SK-N-SH (cell line): ENCODE data around the gene AP1S1. TPM values are rescaled to one million over a fixed set of nuclear protein-coding genes. Genes with fewer than 3 reads are reported as not detected.
A peak's percentile ranks its signal among the peaks of the same experiment; 100 is the strongest.

Experiments used
- CTCF ChIA-PET: fragments of 300-600, 350-600 bp; formaldehyde crosslinking; extraction: SDS; loops from one replicate; lab custom pipeline; 2021; lab: Yijun Ruan, JAX
- POLR2A ChIA-PET: fragments of 350-600 bp; sonication (Branson Sonifier 250); formaldehyde crosslinking; extraction: SDS; loops from one replicate; lab custom pipeline; 2020; ENCODE audit warnings: antibody characterized with exemption, inconsistent platforms; lab: Yijun Ruan, JAX
- DNase-seq: peaks from one replicate; pipeline ENCODE4 v3.0.0; 2012
- H2AFZ ChIP-seq: fragments of 200-600 bp; sonication (generic); 2 replicates; pipeline ENCODE4 v1.8.1; 2016; ENCODE audit warnings: antibody characterized with exemption, mild to moderate bottlenecking, low read depth
- H3F3A ChIP-seq: fragments of 200-600 bp; sonication (generic); replicated peaks from 2 replicates; pipeline ENCODE3; 2016; ENCODE audit warnings: antibody characterized with exemption, mild to moderate bottlenecking; ENCODE audit not compliant: insufficient read depth
- H3K27ac ChIP-seq, 2 experiments: fragments of 200-500 bp in 1 of 2; fragments of 200-600 bp in 1 of 2; sonication (Bioruptor generic) in 1 of 2; sonication (generic), shearing (Covaris generic) in 1 of 2; 2 replicates each; pipeline versions ENCODE4 v1.5.1 to v1.6.1; 2014 to 2016; ENCODE audit warnings: low read depth in 2 of 2, inconsistent platforms in 1 of 2, low read length in 1 of 2, mild to moderate bottlenecking in 1 of 2, mixed read lengths in 1 of 2
- H3K27me3 ChIP-seq: fragments of 200-600 bp; sonication (generic), shearing (Covaris generic); 2 replicates; pipeline ENCODE4 v1.6.1; 2016; ENCODE audit warnings: mixed run types; ENCODE audit not compliant: insufficient read depth
- H3K36me3 ChIP-seq, 2 experiments: fragments of 200-500 bp in 1 of 2; fragments of 200-600 bp in 1 of 2; sonication (Bioruptor generic) in 1 of 2; sonication (generic) in 1 of 2; replicated peaks in 1 of 2; 2 replicates each; pipeline versions ENCODE3 to v1.5.1; 2014 to 2016; ENCODE audit warnings: low read length in 1 of 2, mild to moderate bottlenecking in 1 of 2; ENCODE audit not compliant: insufficient read depth in 2 of 2, control insufficient read depth in 1 of 2
- H3K4me1 ChIP-seq, 2 experiments: fragments of 200-500 bp in 1 of 2; fragments of 200-600 bp in 1 of 2; sonication (Bioruptor generic) in 1 of 2; sonication (generic), shearing (Covaris generic) in 1 of 2; 2 replicates each; pipeline versions ENCODE4 v1.5.1 to v1.6.1; 2014 to 2016; ENCODE audit warnings: low read depth in 1 of 2, low read length in 1 of 2, mixed run types in 1 of 2; ENCODE audit not compliant: insufficient read depth in 2 of 2, control insufficient read depth in 1 of 2
- H3K4me2 ChIP-seq: fragments of 200-600 bp; sonication (generic), shearing (Covaris generic); 2 replicates; pipeline ENCODE4 v1.6.1; 2017; ENCODE audit warnings: mixed run types
- H3K4me3 ChIP-seq, 2 experiments: fragments of 200-500 bp in 1 of 2; fragments of 200-600 bp in 1 of 2; sonication (Bioruptor generic) in 1 of 2; sonication (generic), shearing (Covaris generic) in 1 of 2; 2 replicates each; pipeline versions ENCODE4 v1.5.1 to v1.8.1; 2014 to 2016; ENCODE audit warnings: low read depth in 2 of 2, inconsistent platforms in 1 of 2, low read length in 1 of 2, mild to moderate bottlenecking in 1 of 2, mixed read lengths in 1 of 2, moderate library complexity in 1 of 2
- H3K79me2 ChIP-seq: fragments of 200-600 bp; sonication (generic); 2 replicates; pipeline ENCODE4 v1.8.1; 2017; ENCODE audit warnings: mild to moderate bottlenecking; ENCODE audit not compliant: insufficient read depth
- H3K9ac ChIP-seq: fragments of 200-600 bp; sonication (generic); 2 replicates; pipeline ENCODE4 v1.6.1; 2017; ENCODE audit warnings: mixed run types
- H3K9me2 ChIP-seq: fragments of 200-600 bp; sonication (generic); 2 replicates; pipeline ENCODE4 v1.6.1; 2017; ENCODE audit warnings: mixed run types
- H3K9me3 ChIP-seq: fragments of 200-600 bp; sonication (generic); 2 replicates; pipeline ENCODE4 v1.6.1; 2017; ENCODE audit warnings: mixed run types, mild to moderate bottlenecking, moderate library complexity
- H4K20me1 ChIP-seq: fragments of 200-600 bp; sonication (generic); 2 replicates; pipeline ENCODE4 v1.6.1; 2017; ENCODE audit warnings: mild to moderate bottlenecking, mixed run types; ENCODE audit not compliant: insufficient read depth
- CHD2 ChIP-seq: fragments of 150-350 bp; IDR thresholded peaks from 2 replicates; pipeline ENCODE4 v1.6.1; 2018; ENCODE audit warnings: low read length; ENCODE audit not compliant: partially characterized antibody
- EP300 ChIP-seq, 2 experiments: IDR thresholded peaks; 2 replicates each; pipeline versions ENCODE4 v1.4.0 to v1.6.1; 2012; ENCODE audit warnings: borderline replicate concordance in 1 of 2, low read depth in 1 of 2, low read length in 1 of 2
- FOSL2 ChIP-seq: IDR thresholded peaks from 2 replicates; pipeline ENCODE4 v1.4.0; 2012; ENCODE audit warnings: low read depth, mild to moderate bottlenecking, moderate library complexity, borderline replicate concordance
- TCF12 ChIP-seq: IDR thresholded peaks from 2 replicates; pipeline ENCODE4 v1.4.0; 2012
- WGBS: methylation state at CpG from one replicate; pipeline ENCODE4 v1.1.6; 2017; ENCODE audit warnings: low lambda C conversion rate; 5-methylcytosine and 5-hydroxymethylcytosine counted together
- polyA plus RNA-seq, 3 experiments: library from polyadenylated mRNA; depleted of rRNA; stranded (reverse); fragments of >200 nt; gene quantifications; 2 replicates each; pipeline ENCODE4 v1.2.3, GENCODE V29; 2012
- TF ChIP-seq, protein P1 (sequence below): IDR thresholded peaks from 2 replicates; pipeline ENCODE4 v1.4.0; 2012; ENCODE audit warnings: low read depth, borderline replicate concordance
- TF ChIP-seq, protein P2 (sequence below): IDR thresholded peaks from 2 replicates; pipeline ENCODE4 v1.6.1; 2012; ENCODE audit warnings: mild to moderate bottlenecking, low read depth, low read length, moderate library complexity
- TF ChIP-seq, protein P3 (sequence below): IDR thresholded peaks from 2 replicates; pipeline ENCODE4 v1.4.0; 2012; ENCODE audit warnings: low read depth, borderline replicate concordance

Gene AP1S1
- polyA plus RNA-seq, 1 of the 3 experiments (the other 2 are of a cell fraction), result 616 TPM

DNA sequence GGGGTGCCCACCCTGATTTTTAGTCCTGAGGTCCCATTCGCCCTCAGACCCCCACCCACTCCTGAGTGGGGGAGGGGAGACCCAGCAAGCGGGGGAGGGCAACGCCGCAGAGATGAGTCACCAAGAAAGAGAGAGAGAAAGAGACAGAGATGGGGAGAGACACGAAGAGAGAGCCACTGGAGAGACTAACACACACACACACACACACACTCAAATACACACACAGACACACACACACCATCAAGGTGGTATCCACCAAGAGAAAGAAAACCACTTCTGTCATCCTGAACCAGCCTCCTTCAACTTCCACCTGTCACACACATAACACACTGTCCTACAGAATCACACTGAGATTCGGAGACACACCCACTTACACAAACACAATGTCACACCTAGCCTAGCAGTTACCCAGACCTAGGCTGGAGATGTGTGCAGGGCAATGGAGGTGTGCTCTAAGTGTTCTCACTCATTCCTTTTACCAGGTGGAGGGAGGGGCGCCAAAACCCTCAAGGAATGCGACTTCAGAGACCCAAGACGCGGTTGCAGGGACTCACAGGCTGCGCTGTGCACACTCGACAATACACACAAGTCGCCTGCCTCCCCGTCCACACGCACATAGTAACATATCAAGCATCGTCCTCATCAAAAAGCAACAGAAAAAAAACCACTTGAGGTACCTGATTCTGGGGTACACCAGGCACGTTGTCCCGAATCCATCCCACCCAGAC lies 15.0 kb downstream of the AP1S1 start:
- Histone ChIP-seq H3K4me1 (peaks cover 36 to 58% of the 10 kb centered on the region in 2 experiments), H3K27ac (peak overlapping the region in 1 of 2 experiments; percentile 67; a peak in 1 of 4 replicates), H3K9me3 (no peaks in the 10 kb centered on the region), H3K27me3 (no peaks in the 10 kb centered on the region; the same call in 1 of the 2 replicates), H4K20me1 (peaks cover 9% of the 10 kb centered on the region), H3K4me3 (peak overlapping the region; percentile 43 to 49), H2AFZ (no peak overlapping the region), H3F3A (peaks cover 32% of the 10 kb centered on the region), H3K4me2 (peak overlapping the region; percentile 98), H3K79me2 (no peaks in the 10 kb centered on the region), H3K9me2 (no peaks in the 10 kb centered on the region), H3K36me3 (no peaks in the 10 kb centered on the region), H3K9ac (no peak overlapping the region)
- DNase-seq, result peak; percentile 30
- TF ChIP-seq CHD2 (peak; percentile 89), TCF12 (peak; percentile 49), FOSL2 (peak; percentile 85), EP300 (IDR thresholded peaks at IDR 0.05; ENCODE audit: borderline replicate concordance in 1 of 2, low read depth in 1 of 2, low read length in 1 of 2) (peak in 1 of 2 experiments; percentile 41; a peak in 1 of 4 replicates)
- TF ChIP-seq, protein P1, sequence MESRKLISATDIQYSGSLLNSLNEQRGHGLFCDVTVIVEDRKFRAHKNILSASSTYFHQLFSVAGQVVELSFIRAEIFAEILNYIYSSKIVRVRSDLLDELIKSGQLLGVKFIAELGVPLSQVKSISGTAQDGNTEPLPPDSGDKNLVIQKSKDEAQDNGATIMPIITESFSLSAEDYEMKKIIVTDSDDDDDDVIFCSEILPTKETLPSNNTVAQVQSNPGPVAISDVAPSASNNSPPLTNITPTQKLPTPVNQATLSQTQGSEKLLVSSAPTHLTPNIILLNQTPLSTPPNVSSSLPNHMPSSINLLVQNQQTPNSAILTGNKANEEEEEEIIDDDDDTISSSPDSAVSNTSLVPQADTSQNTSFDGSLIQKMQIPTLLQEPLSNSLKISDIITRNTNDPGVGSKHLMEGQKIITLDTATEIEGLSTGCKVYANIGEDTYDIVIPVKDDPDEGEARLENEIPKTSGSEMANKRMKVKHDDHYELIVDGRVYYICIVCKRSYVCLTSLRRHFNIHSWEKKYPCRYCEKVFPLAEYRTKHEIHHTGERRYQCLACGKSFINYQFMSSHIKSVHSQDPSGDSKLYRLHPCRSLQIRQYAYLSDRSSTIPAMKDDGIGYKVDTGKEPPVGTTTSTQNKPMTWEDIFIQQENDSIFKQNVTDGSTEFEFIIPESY, result no peak
- TF ChIP-seq, protein P2, sequence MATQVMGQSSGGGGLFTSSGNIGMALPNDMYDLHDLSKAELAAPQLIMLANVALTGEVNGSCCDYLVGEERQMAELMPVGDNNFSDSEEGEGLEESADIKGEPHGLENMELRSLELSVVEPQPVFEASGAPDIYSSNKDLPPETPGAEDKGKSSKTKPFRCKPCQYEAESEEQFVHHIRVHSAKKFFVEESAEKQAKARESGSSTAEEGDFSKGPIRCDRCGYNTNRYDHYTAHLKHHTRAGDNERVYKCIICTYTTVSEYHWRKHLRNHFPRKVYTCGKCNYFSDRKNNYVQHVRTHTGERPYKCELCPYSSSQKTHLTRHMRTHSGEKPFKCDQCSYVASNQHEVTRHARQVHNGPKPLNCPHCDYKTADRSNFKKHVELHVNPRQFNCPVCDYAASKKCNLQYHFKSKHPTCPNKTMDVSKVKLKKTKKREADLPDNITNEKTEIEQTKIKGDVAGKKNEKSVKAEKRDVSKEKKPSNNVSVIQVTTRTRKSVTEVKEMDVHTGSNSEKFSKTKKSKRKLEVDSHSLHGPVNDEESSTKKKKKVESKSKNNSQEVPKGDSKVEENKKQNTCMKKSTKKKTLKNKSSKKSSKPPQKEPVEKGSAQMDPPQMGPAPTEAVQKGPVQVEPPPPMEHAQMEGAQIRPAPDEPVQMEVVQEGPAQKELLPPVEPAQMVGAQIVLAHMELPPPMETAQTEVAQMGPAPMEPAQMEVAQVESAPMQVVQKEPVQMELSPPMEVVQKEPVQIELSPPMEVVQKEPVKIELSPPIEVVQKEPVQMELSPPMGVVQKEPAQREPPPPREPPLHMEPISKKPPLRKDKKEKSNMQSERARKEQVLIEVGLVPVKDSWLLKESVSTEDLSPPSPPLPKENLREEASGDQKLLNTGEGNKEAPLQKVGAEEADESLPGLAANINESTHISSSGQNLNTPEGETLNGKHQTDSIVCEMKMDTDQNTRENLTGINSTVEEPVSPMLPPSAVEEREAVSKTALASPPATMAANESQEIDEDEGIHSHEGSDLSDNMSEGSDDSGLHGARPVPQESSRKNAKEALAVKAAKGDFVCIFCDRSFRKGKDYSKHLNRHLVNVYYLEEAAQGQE, result 0 out of 2 replicates have a peak, but pooled peaks have one; percentile 51
- TF ChIP-seq, protein P3, sequence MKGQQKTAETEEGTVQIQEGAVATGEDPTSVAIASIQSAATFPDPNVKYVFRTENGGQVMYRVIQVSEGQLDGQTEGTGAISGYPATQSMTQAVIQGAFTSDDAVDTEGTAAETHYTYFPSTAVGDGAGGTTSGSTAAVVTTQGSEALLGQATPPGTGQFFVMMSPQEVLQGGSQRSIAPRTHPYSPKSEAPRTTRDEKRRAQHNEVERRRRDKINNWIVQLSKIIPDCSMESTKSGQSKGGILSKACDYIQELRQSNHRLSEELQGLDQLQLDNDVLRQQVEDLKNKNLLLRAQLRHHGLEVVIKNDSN, result no peak
- CTCF ChIA-PET, result interaction anchor here (0.8 to 3.0 kb wide), 19 partner anchors 10 to 113 kb away, joined by 3 to 45 read pairs (median 5); partner anchors contain the start of genes AP1S1, NAT16, PLOD3 and ZNHIT1
- 2% methylated on average over 18 of the region's 18 CpGs for WGBS
- POLR2A ChIA-PET, result interaction anchor here (0.9 to 1.4 kb wide), 4 partner anchors 10 to 25 kb away, joined by 3 to 7 read pairs (median 4); partner anchors contain the start of gene NAT16
